ENCODE measurements around the gene STRAP.

STRAP gene

DNA sequence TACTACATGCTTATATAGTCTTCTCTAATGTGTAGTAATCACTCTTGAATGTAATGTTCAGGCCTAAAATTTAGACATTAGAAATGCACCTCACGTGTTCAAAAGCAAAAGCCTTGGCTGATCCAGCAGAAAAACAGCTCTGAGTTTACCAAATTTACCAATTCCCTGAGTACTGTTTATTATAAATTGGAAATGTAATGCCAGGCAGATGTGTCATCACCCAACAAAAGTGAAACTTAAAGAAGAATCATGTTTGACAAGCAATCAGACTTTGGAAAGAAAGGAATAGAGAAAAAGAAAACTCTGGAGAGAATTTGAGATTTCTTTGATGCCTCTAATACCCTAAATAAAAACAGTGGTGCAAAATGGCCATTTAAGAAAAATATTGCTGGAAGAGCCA, 26.5 kb upstream of the STRAP start:
- TF ChIP-seq CTCF (IDR thresholded peaks at IDR 0.05; ENCODE audit: insufficient read depth, low read depth, low read length, missing control alignments), result no peak
- peak; percentile 21 for DNase-seq (ENCODE audit: low read depth)
- H3K4me3 ChIP-seq (ENCODE audit: low read length), result no peak overlapping the region

GRCh38 chr12:15856097-15856982, 25.8 kb upstream of the STRAP start:
- no peak overlapping the region for H3K4me3 ChIP-seq (ENCODE audit: low read length)
- DNase-seq (ENCODE audit: low read depth), result peak; percentile 72

GRCh38 chr12:15858353-15858752, 23.8 kb upstream of the STRAP start:
- DNase-seq (ENCODE audit: low read depth), result no peak

More at GRCh38 chr12:15856097-15856982, 25.8 kb upstream of the STRAP start:
- peak; percentile 65 for TF ChIP-seq CTCF (IDR thresholded peaks at IDR 0.05; ENCODE audit: insufficient read depth, low read depth, low read length, missing control alignments)

GRCh38 chr12:15859116-15859515, 23.1 kb upstream of the STRAP start:
- no peak for TF ChIP-seq CTCF (IDR thresholded peaks at IDR 0.05; ENCODE audit: insufficient read depth, low read depth, low read length, missing control alignments)
- DNase-seq (ENCODE audit: low read depth), result no peak
- H3K4me3 ChIP-seq (ENCODE audit: low read length), result no peak overlapping the region

More at GRCh38 chr12:15858353-15858752, 23.8 kb upstream of the STRAP start:
- no peak for TF ChIP-seq CTCF (IDR thresholded peaks at IDR 0.05; ENCODE audit: insufficient read depth, low read depth, low read length, missing control alignments)
- H3K4me3 ChIP-seq (ENCODE audit: low read length), result no peak overlapping the region

GRCh38 chr12:15861404-15861803, 20.8 kb upstream of the STRAP start:
- no peak overlapping the region for H3K4me3 ChIP-seq (ENCODE audit: low read length)
- no peak for TF ChIP-seq CTCF (IDR thresholded peaks at IDR 0.05; ENCODE audit: insufficient read depth, low read depth, low read length, missing control alignments)
- no peak for DNase-seq (ENCODE audit: low read depth)

GRCh38 chr12:15862840-15863239, 19.3 kb upstream of the STRAP start:
- H3K4me3 ChIP-seq (ENCODE audit: low read length), result no peak overlapping the region
- DNase-seq (ENCODE audit: low read depth), result no peak
- no peak for TF ChIP-seq CTCF (IDR thresholded peaks at IDR 0.05; ENCODE audit: insufficient read depth, low read depth, low read length, missing control alignments)

GRCh38 chr12:15863372-15863771, 18.8 kb upstream of the STRAP start:
- TF ChIP-seq CTCF (IDR thresholded peaks at IDR 0.05; ENCODE audit: insufficient read depth, low read depth, low read length, missing control alignments), result no peak
- no peak overlapping the region for H3K4me3 ChIP-seq (ENCODE audit: low read length)
- no peak for DNase-seq (ENCODE audit: low read depth)

Data from epithelial cell of esophagus (primary cell).